HCT116 (cell line): ENCODE data around the gene IFT74. TPM values are rescaled to one million over a fixed set of nuclear protein-coding genes. Genes with fewer than 3 reads are reported as not detected.

Source experiments
- ATAC-seq: fragments of 200-7000 bp; cut with Tn5 transposase; 2 replicates; pipeline ENCODE4 v1.9.1; 2020; ENCODE audit warnings: mild to moderate bottlenecking, moderate library complexity
- BruUV-seq: library from RNA; stranded (reverse); fragments of 400-500 nt; replicated peaks from 2 replicates; lab custom pipeline; 2021; lab: Mats Ljungman, UMichigan
- CTCF ChIA-PET: fragments of 300-600 bp; sonication (Branson Sonifier 250); formaldehyde crosslinking; loops from one replicate; lab custom pipeline; 2021; ENCODE audit warnings: antibody characterized with exemption; lab: Charles Lee
- POLR2A ChIA-PET: fragments of 300-600, 350-600 bp; sonication (Branson Sonifier 250); formaldehyde crosslinking; loops from one replicate; lab custom pipeline; 2021; ENCODE audit warnings: antibody characterized with exemption; lab: Charles Lee
- RAD21 ChIA-PET, 2 experiments: fragments of 300-600 bp; sonication (Branson Sonifier 250); formaldehyde crosslinking; loops; one replicate each; lab custom pipeline; 2023; ENCODE audit warnings: low total read pairs in 2 of 2; ENCODE audit not compliant: uncharacterized antibody in 2 of 2, unreplicated experiment in 2 of 2, low non-redundant PET in 1 of 2; lab: Charles Lee
- DNase-seq: peaks from one replicate; pipeline ENCODE4 v3.0.0-alpha.2; 2010; ENCODE audit warnings: low read depth, low spot score
- H2AFZ ChIP-seq: fragments of 200-600 bp; shearing (Covaris generic), sonication (generic); 2 replicates; pipeline ENCODE4 v1.6.1; 2017; ENCODE audit warnings: low read depth, mixed run types, mixed read lengths, antibody characterized with exemption, low read length; ENCODE audit not compliant: poor library complexity, severe bottlenecking
- H3K27ac ChIP-seq: 2 replicates; pipeline ENCODE4 v1.5.1; 2012; ENCODE audit warnings: low read depth, low read length
- H3K27me3 ChIP-seq: fragments of 200-600 bp; sonication (generic); 2 replicates; pipeline ENCODE4 v1.6.1; 2016; ENCODE audit warnings: mixed run types, low read length, mixed read lengths; ENCODE audit not compliant: insufficient read depth
- H3K36me3 ChIP-seq, 2 experiments: fragments of 200-500 bp in 1 of 2; fragments of 200-600 bp in 1 of 2; sonication (Bioruptor generic) in 1 of 2; sonication (generic) in 1 of 2; 2 replicates each; pipeline versions ENCODE4 v1.5.1 to v1.6.1; 2014 to 2016; ENCODE audit warnings: low read length in 2 of 2, inconsistent platforms in 1 of 2, mixed read lengths in 1 of 2, mixed run types in 1 of 2; ENCODE audit not compliant: insufficient read depth in 2 of 2, control insufficient read depth in 1 of 2
- H3K4me1 ChIP-seq, 2 experiments: fragments of 200-600 bp in 1 of 2; sonication (generic) in 1 of 2; 2 replicates each; pipeline versions ENCODE4 v1.5.1 to v1.6.1; 2012 to 2017; ENCODE audit warnings: low read length in 2 of 2, inconsistent platforms in 1 of 2, mild to moderate bottlenecking in 1 of 2, mixed read lengths in 1 of 2, mixed run types in 1 of 2, moderate library complexity in 1 of 2; ENCODE audit not compliant: insufficient read depth in 2 of 2, control insufficient read depth in 1 of 2
- H3K4me2 ChIP-seq: fragments of 200-600 bp; sonication (generic); 2 replicates; pipeline ENCODE4 v1.6.1; 2017; ENCODE audit warnings: mixed run types, low read length, mixed read lengths
- H3K4me3 ChIP-seq, 2 experiments: fragments of 200-600 bp in 1 of 2; sonication (generic) in 1 of 2; replicated peaks in 1 of 2; 2 replicates each; pipeline ENCODE4 v1.5.1; 2011 to 2016; ENCODE audit warnings: low read length in 2 of 2, control low read depth in 1 of 2, low read depth in 1 of 2, mild to moderate bottlenecking in 1 of 2, mixed read lengths in 1 of 2, mixed run types in 1 of 2
- H3K79me2 ChIP-seq: fragments of 200-600 bp; sonication (generic); 2 replicates; pipeline ENCODE4 v1.6.1; 2017; ENCODE audit warnings: mild to moderate bottlenecking, mixed run types, low read length, moderate library complexity, mixed read lengths; ENCODE audit not compliant: insufficient read depth
- H3K9ac ChIP-seq: fragments of 200-600 bp; sonication (generic); 2 replicates; pipeline ENCODE4 v1.6.1; 2016; ENCODE audit warnings: low read length, mixed read lengths
- H3K9me2 ChIP-seq: fragments of 200-600 bp; sonication (generic), shearing (Covaris generic); 2 replicates; pipeline ENCODE4 v1.6.1; 2017; ENCODE audit warnings: mixed run types, mild to moderate bottlenecking, moderate library complexity; ENCODE audit not compliant: insufficient read depth
- H3K9me3 ChIP-seq, 2 experiments: fragments of 200-500 bp in 1 of 2; fragments of 200-600 bp in 1 of 2; sonication (Bioruptor generic) in 1 of 2; sonication (generic) in 1 of 2; 2 replicates each; pipeline ENCODE4 v1.6.1; 2014 to 2017; ENCODE audit warnings: low read length in 2 of 2, mixed read lengths in 2 of 2, inconsistent platforms in 1 of 2, low read depth in 1 of 2, mild to moderate bottlenecking in 1 of 2, mixed run types in 1 of 2, moderate library complexity in 1 of 2; ENCODE audit not compliant: control insufficient read depth in 1 of 2, insufficient read depth in 1 of 2
- H4K20me1 ChIP-seq: fragments of 200-600 bp; sonication (generic), shearing (Covaris generic); 2 replicates; pipeline ENCODE4 v1.6.1; 2017; ENCODE audit warnings: mixed run types, mild to moderate bottlenecking, moderate library complexity; ENCODE audit not compliant: insufficient read depth
- ATF3 ChIP-seq: IDR thresholded peaks from 2 replicates; pipeline ENCODE4 v1.6.1; 2012
- EZH2phosphoT487 ChIP-seq: fragments of 200-600 bp; IDR thresholded peaks from 2 replicates; pipeline ENCODE4 v1.6.1; 2018; ENCODE audit warnings: antibody characterized with exemption, borderline replicate concordance
- FOSL1 ChIP-seq: IDR thresholded peaks from 2 replicates; pipeline ENCODE4 v1.6.1; 2012; ENCODE audit warnings: low read depth
- REST ChIP-seq: IDR thresholded peaks from 2 replicates; pipeline ENCODE4 v1.6.1; 2012; ENCODE audit warnings: low read depth
- SP1 ChIP-seq: IDR thresholded peaks from 2 replicates; pipeline ENCODE4 v1.6.1; 2012; ENCODE audit warnings: low read depth
- YY1 ChIP-seq: IDR thresholded peaks from 2 replicates; pipeline ENCODE4 v1.6.1; 2011; ENCODE audit warnings: low read length, low read depth, moderate library complexity, mild to moderate bottlenecking; ENCODE audit not compliant: insufficient replicate concordance; ENCODE audit errors: extremely low read depth
- ZBTB33 ChIP-seq: IDR thresholded peaks from 2 replicates; pipeline ENCODE4 v1.6.1; 2011; ENCODE audit warnings: mild to moderate bottlenecking, low read length, moderate library complexity; ENCODE audit not compliant: insufficient replicate concordance; ENCODE audit errors: extremely low read depth
- ZFX ChIP-seq: fragments of 450-650 bp; IDR thresholded peaks from 2 replicates; pipeline ENCODE4 v1.6.1; 2017
- ZNF274 ChIP-seq: fragments of 200-500 bp; sonication (Bioruptor generic); IDR thresholded peaks from 2 replicates; pipeline ENCODE4 v1.6.1; 2014; ENCODE audit warnings: mild to moderate bottlenecking, low read depth, low read length, inconsistent platforms
- intact Hi-C: fragments of 100-400 bp; cut with micrococcal nuclease; formaldehyde crosslinking; loops from 2 replicates; pipeline ENCODE4 v1.10.0; 2022
- total RNA-seq: library from RNA; stranded (reverse); gene quantifications from one replicate; pipeline ENCODE4 v1.2.1, GENCODE V29; 2021; ENCODE audit not compliant: unreplicated experiment

Gene IFT74
- total RNA-seq, 1 experiment from 2014 or later = 18.2 TPM

- no peak for TF ChIP-seq FOSL1
- TF ChIP-seq REST = no peak
- TF ChIP-seq YY1 = no peak
- TF ChIP-seq, all 23 proteins: peak for 0
- H3K36me3 ChIP-seq = no peaks in the 10 kb centered on the region
- ATAC-seq (no peak), DNase-seq (no peak)
- peaks cover 6 to 23% of the 10 kb centered on the region in 2 experiments; a peak in 3 of 4 replicates for H3K4me1 ChIP-seq
- H3K9me3 ChIP-seq = no peaks in the 10 kb centered on the region
- peak overlapping the region; percentile 66 for H2AFZ ChIP-seq
- peak overlapping the region; percentile 85 for H3K9ac ChIP-seq
- H3K79me2 ChIP-seq = peaks cover 11% of the 10 kb centered on the region; the same call in 1 of the 2 replicates
- RAD21 ChIA-PET = no interaction called here
- intact Hi-C loops = no loop called here
- H3K27ac ChIP-seq = peak overlapping the region; percentile 52
- peak overlapping the region; percentile 94 for H3K4me2 ChIP-seq
- POLR2A ChIA-PET = interaction anchor here (1.1 to 1.9 kb wide), 3 partner anchors 8 to 63 kb away, joined by 3 to 11 read pairs (median 4); partner anchors contain the start of genes CAAP1 and PLAA
- CTCF ChIA-PET = interaction anchor here (0.9 to 1.0 kb wide), 2 partner anchors 8 to 18 kb away, joined by 3 read pairs; partner anchors contain the start of gene PLAA
- H3K9me2 ChIP-seq = no peaks in the 10 kb centered on the region
- no peaks in the 10 kb centered on the region for H3K27me3 ChIP-seq
- no peaks in the 10 kb centered on the region for H4K20me1 ChIP-seq
- no TSS peak for BruUV-seq
- H3K4me3 ChIP-seq = peak overlapping the region; percentile 78 to 88
Measured at GRCh38 chr9:26955222-26955903, 849 bp upstream of the IFT74 start.

- ATAC-seq (no peak), DNase-seq (no peak)
- Histone ChIP-seq H3K27ac (peak overlapping the region; percentile 52), H3K36me3 (no peaks in the 10 kb centered on the region), H3K9ac (peak overlapping the region; percentile 85), H3K27me3 (no peaks in the 10 kb centered on the region), H3K4me3 (peak overlapping the region; percentile 78 to 88), H3K9me2 (no peaks in the 10 kb centered on the region), H4K20me1 (no peaks in the 10 kb centered on the region), H3K9me3 (no peaks in the 10 kb centered on the region), H3K4me2 (peak overlapping the region; percentile 94), H3K79me2 (peaks cover 11% of the 10 kb centered on the region; the same call in 1 of the 2 replicates), H2AFZ (no peak overlapping the region), H3K4me1 (peaks cover 6 to 19% of the 10 kb centered on the region in 2 experiments; a peak in 3 of 4 replicates)
- ChIA-PET RAD21 (no interaction called here), POLR2A (interaction anchor here (1.7 kb wide), 1 partner anchor 65 kb away, joined by 4 read pairs; the partner anchor contains the start of gene CAAP1), CTCF (no interaction called here)
- intact Hi-C loops = no loop called here
- TF ChIP-seq YY1 (no peak), EZH2phosphoT487 (no peak), SP1 (no peak), ZBTB33 (no peak), ATF3 (no peak), ZFX (no peak), ZNF274 (no peak)
- BruUV-seq = no TSS peak
Measured at GRCh38 chr9:26956860-26957233, 635 bp downstream of the IFT74 start.
